ENCODE results near the gene FYN. TPM values are rescaled to one million over a fixed set of nuclear protein-coding genes. Genes with fewer than 3 reads are reported as not detected.

The FYN gene
- total and polyA plus RNA-seq, 2 experiments from 2014 or later: 95.7 to 104 TPM

- H3K4me1 ChIP-seq (ENCODE audit: low read depth): no peaks in the 10 kb centered on the region
- no peak for TF ChIP-seq CTCF (IDR thresholded peaks at IDR 0.05; ENCODE audit: low read depth, low read length)
- no peaks in the 10 kb centered on the region for H3K27me3 ChIP-seq
- H3K36me3 ChIP-seq: no peaks in the 10 kb centered on the region
- no peaks in the 10 kb centered on the region for H3K9me3 ChIP-seq (ENCODE audit: low read depth)
- no peak overlapping the region for H3K27ac ChIP-seq
- no peak overlapping the region for H3K4me3 ChIP-seq
- DNase-seq (ENCODE audit: low read depth in 1 of 2, low spot score in 1 of 2): no peak
Measured at GRCh38 chr6:111796310-111796918, 76.8 kb downstream of the FYN start.

- H3K9me3 ChIP-seq (ENCODE audit: low read depth): no peaks in the 10 kb centered on the region
- H3K36me3 ChIP-seq: no peaks in the 10 kb centered on the region
- no peak overlapping the region for H3K4me3 ChIP-seq
- H3K27ac ChIP-seq: no peak overlapping the region
- TF ChIP-seq CTCF (IDR thresholded peaks at IDR 0.05; ENCODE audit: low read depth, low read length): no peak
- H3K27me3 ChIP-seq: no peaks in the 10 kb centered on the region
- no peaks in the 10 kb centered on the region for H3K4me1 ChIP-seq (ENCODE audit: low read depth)
- no peak for DNase-seq (ENCODE audit: low read depth in 1 of 2, low spot score in 1 of 2)
Measured at GRCh38 chr6:111795558-111795957, 77.7 kb downstream of the FYN start.

- no peak for TF ChIP-seq CTCF (IDR thresholded peaks at IDR 0.05; ENCODE audit: low read depth, low read length)
- Histone ChIP-seq H3K27ac (no peak overlapping the region), H3K4me3 (no peak overlapping the region), H3K4me1 (ENCODE audit: low read depth) (no peaks in the 10 kb centered on the region), H3K27me3 (no peaks in the 10 kb centered on the region), H3K36me3 (no peaks in the 10 kb centered on the region), H3K9me3 (ENCODE audit: low read depth) (no peaks in the 10 kb centered on the region)
- DNase-seq (ENCODE audit: low read depth in 1 of 2, low spot score in 1 of 2): no peak
Measured at GRCh38 chr6:111794727-111795452, 78.4 kb downstream of the FYN start.

GRCh38 chr6:111794300-111794699 is 79.0 kb downstream of the FYN start:
- no peaks in the 10 kb centered on the region for H3K27me3 ChIP-seq
- no peak overlapping the region for H3K4me3 ChIP-seq
- no peaks in the 10 kb centered on the region for H3K9me3 ChIP-seq (ENCODE audit: low read depth)
- no peaks in the 10 kb centered on the region for H3K4me1 ChIP-seq (ENCODE audit: low read depth)
- DNase-seq (ENCODE audit: low read depth in 1 of 2, low spot score in 1 of 2): no peak
- TF ChIP-seq CTCF (IDR thresholded peaks at IDR 0.05; ENCODE audit: low read depth, low read length): no peak
- no peaks in the 10 kb centered on the region for H3K36me3 ChIP-seq
- no peak overlapping the region for H3K27ac ChIP-seq

GRCh38 chr6:111793711-111794111 is 79.5 kb downstream of the FYN start:
- no peak for DNase-seq (ENCODE audit: low read depth in 1 of 2, low spot score in 1 of 2)
- Histone ChIP-seq H3K9me3 (ENCODE audit: low read depth) (no peaks in the 10 kb centered on the region), H3K4me1 (ENCODE audit: low read depth) (no peaks in the 10 kb centered on the region), H3K4me3 (no peak overlapping the region), H3K27ac (no peak overlapping the region), H3K36me3 (no peaks in the 10 kb centered on the region), H3K27me3 (no peaks in the 10 kb centered on the region)
- TF ChIP-seq CTCF (IDR thresholded peaks at IDR 0.05; ENCODE audit: low read depth, low read length): no peak

Data from cardiac muscle cell (in vitro differentiated cells and primary cell).